H1 (cell line): ENCODE results near the gene SGCD. TPM values are rescaled to one million over a fixed set of nuclear protein-coding genes. Genes with fewer than 3 reads are reported as not detected.

ENCODE experiments used
- CTCF ChIA-PET: fragments of 300-600 bp; sonication (Branson Sonifier 250); formaldehyde crosslinking; loops from one replicate; lab custom pipeline; 2021; ENCODE audit not compliant: partially characterized antibody; lab: Charles Lee
- POLR2A ChIA-PET: fragments of 300-600 bp; sonication (Branson Sonifier 250); formaldehyde crosslinking; loops from one replicate; lab custom pipeline; 2021; ENCODE audit warnings: inconsistent platforms; ENCODE audit not compliant: partially characterized antibody; lab: Charles Lee
- DNase-seq, 2 experiments: peaks; one replicate each; pipeline versions ENCODE4 v3.0.0 to v3.0.0-alpha.2; 2010 to 2022; ENCODE audit warnings: low spot score in 2 of 2, low read depth in 1 of 2, mixed read lengths in 1 of 2
- FAIRE-seq: peaks from 2 replicates; lab custom pipeline; 2011; peaks lifted over from hg19 to GRCh38; lab: Jason Lieb, UNC
- H2AFZ ChIP-seq: 2 replicates; pipeline ENCODE4 v1.8.1; 2012; ENCODE audit warnings: low read length, inconsistent platforms
- H2AK5ac ChIP-seq: 2 replicates; pipeline ENCODE4 v1.6.1; 2013; ENCODE audit warnings: low read depth, low read length
- H2BK120ac ChIP-seq: replicated peaks from 2 replicates; pipeline ENCODE3; 2013; ENCODE audit warnings: low read depth, low read length, inconsistent platforms
- H2BK12ac ChIP-seq: 2 replicates; pipeline ENCODE4 v1.6.1; 2013; ENCODE audit warnings: low read depth, low read length
- H2BK15ac ChIP-seq: 2 replicates; pipeline ENCODE4 v1.6.1; 2013; ENCODE audit warnings: low read length
- H2BK20ac ChIP-seq: 2 replicates; pipeline ENCODE4 v1.6.1; 2013; ENCODE audit warnings: low read length
- H2BK5ac ChIP-seq: 2 replicates; pipeline ENCODE4 v1.6.1; 2013; ENCODE audit warnings: low read depth, low read length
- H3K14ac ChIP-seq: 2 replicates; pipeline ENCODE4 v1.6.1; 2013; ENCODE audit warnings: inconsistent platforms; ENCODE audit not compliant: insufficient read length
- H3K18ac ChIP-seq: 2 replicates; pipeline ENCODE4 v1.6.1; 2013; ENCODE audit warnings: low read length; ENCODE audit errors: extremely low read depth
- H3K23ac ChIP-seq: 2 replicates; pipeline ENCODE4 v1.6.1; 2013; ENCODE audit warnings: inconsistent platforms; ENCODE audit not compliant: insufficient read length
- H3K23me2 ChIP-seq: 2 replicates; pipeline ENCODE4 v1.6.1; 2013; ENCODE audit warnings: low read depth, low read length
- H3K27ac ChIP-seq: 2 replicates; pipeline ENCODE4 v1.6.1; 2011; ENCODE audit warnings: low read depth, low read length, inconsistent platforms
- H3K27me3 ChIP-seq, 4 experiments: replicated peaks in 1 of 4; 1 replicate in 1 of 4; 2 replicates in 3 of 4; pipeline versions ENCODE4 v1.6.1 to v1.8.1; 2011 to 2013; ENCODE audit warnings: low read length in 3 of 4, mild to moderate bottlenecking in 3 of 4, inconsistent platforms in 2 of 4, mixed read lengths in 2 of 4, moderate library complexity in 1 of 4; ENCODE audit not compliant: control insufficient read depth in 3 of 4, insufficient read depth in 3 of 4; ENCODE audit errors: extremely low read depth in 1 of 4
- H3K36me3 ChIP-seq, 4 experiments: 2 replicates each; pipeline versions ENCODE4 v1.6.1 to v1.8.1; 2011 to 2013; ENCODE audit warnings: mild to moderate bottlenecking in 4 of 4, low read length in 3 of 4, moderate library complexity in 2 of 4, control low read depth in 1 of 4, inconsistent platforms in 1 of 4; ENCODE audit not compliant: insufficient read depth in 4 of 4, control insufficient read depth in 2 of 4
- H3K4ac ChIP-seq: replicated peaks from 2 replicates; pipeline ENCODE3; 2013; ENCODE audit warnings: low read length, low read depth, mixed read lengths, inconsistent platforms; ENCODE audit not compliant: insufficient read length
- H3K4me1 ChIP-seq, 4 experiments: replicated peaks in 1 of 4; 1 replicate in 1 of 4; 2 replicates in 3 of 4; pipeline versions ENCODE4 v1.6.1 to v1.8.1; 2011 to 2013; ENCODE audit warnings: low read length in 3 of 4, inconsistent platforms in 2 of 4, mixed read lengths in 1 of 4; ENCODE audit not compliant: insufficient read depth in 4 of 4, control insufficient read depth in 3 of 4
- H3K4me2 ChIP-seq, 2 experiments: 2 replicates each; pipeline versions ENCODE4 v1.6.1 to v1.8.1; 2011 to 2013; ENCODE audit warnings: low read depth in 2 of 2, low read length in 2 of 2, control low read depth in 1 of 2, inconsistent platforms in 1 of 2, mild to moderate bottlenecking in 1 of 2; ENCODE audit not compliant: insufficient read depth in 1 of 2
- H3K4me3 ChIP-seq, 4 experiments: fragments of 200-600, 300-600 bp in 1 of 4; sonication (generic), shearing (Covaris generic), sonication (Bioruptor Twin) in 1 of 4; 2 replicates each; pipeline versions ENCODE4 v1.5.1 to v1.8.1; 2011 to 2016; ENCODE audit warnings: low read length in 4 of 4, low read depth in 3 of 4, control low read depth in 2 of 4, inconsistent platforms in 2 of 4, mild to moderate bottlenecking in 2 of 4, mixed read lengths in 1 of 4, moderate library complexity in 1 of 4; ENCODE audit not compliant: insufficient read depth in 2 of 4; ENCODE audit errors: extremely low read depth in 1 of 4
- H3K56ac ChIP-seq: replicated peaks from 2 replicates; pipeline ENCODE3; 2013; ENCODE audit warnings: low read depth, mild to moderate bottlenecking, mixed read lengths, low read length, inconsistent platforms; ENCODE audit not compliant: insufficient read length
- H3K79me1 ChIP-seq: 2 replicates; pipeline ENCODE4 v1.6.1; 2013; ENCODE audit warnings: low read depth, low read length, control low read depth
- H3K79me2 ChIP-seq, 2 experiments: 2 replicates each; pipeline versions ENCODE4 v1.6.1 to v1.8.1; 2012 to 2013; ENCODE audit warnings: low read length in 2 of 2, mild to moderate bottlenecking in 2 of 2, inconsistent platforms in 1 of 2; ENCODE audit not compliant: insufficient read depth in 2 of 2, control insufficient read depth in 1 of 2
- H3K9ac ChIP-seq, 4 experiments: replicated peaks in 1 of 4; 1 replicate in 1 of 4; 2 replicates in 3 of 4; pipeline versions ENCODE4 v1.6.1 to v1.8.1; 2011 to 2013; ENCODE audit warnings: low read depth in 3 of 4, low read length in 3 of 4, control low read depth in 2 of 4, mild to moderate bottlenecking in 2 of 4, moderate library complexity in 2 of 4, inconsistent platforms in 1 of 4; ENCODE audit errors: extremely low read depth in 1 of 4
- H3K9me3 ChIP-seq, 2 experiments: 2 replicates each; pipeline versions ENCODE4 v1.6.1 to v1.8.1; 2012 to 2013; ENCODE audit warnings: mild to moderate bottlenecking in 2 of 2, moderate library complexity in 2 of 2, control low read depth in 1 of 2, inconsistent platforms in 1 of 2, low read depth in 1 of 2, low read length in 1 of 2, mixed read lengths in 1 of 2; ENCODE audit not compliant: insufficient read depth in 2 of 2
- H4K20me1 ChIP-seq, 2 experiments: replicated peaks in 1 of 2; 2 replicates each; pipeline versions ENCODE3 to v1.8.1; 2011 to 2013; ENCODE audit warnings: inconsistent platforms in 2 of 2, low read length in 2 of 2, mild to moderate bottlenecking in 1 of 2; ENCODE audit not compliant: insufficient read depth in 2 of 2, control insufficient read depth in 1 of 2
- H4K5ac ChIP-seq: 2 replicates; pipeline ENCODE4 v1.6.1; 2013; ENCODE audit warnings: low read length, low read depth, mixed read lengths, inconsistent platforms; ENCODE audit not compliant: insufficient read length
- H4K8ac ChIP-seq: 2 replicates; pipeline ENCODE4 v1.8.0; 2013; ENCODE audit warnings: mild to moderate bottlenecking, moderate library complexity, low read length, inconsistent platforms; ENCODE audit not compliant: insufficient read depth; ENCODE audit errors: extremely low read depth
- H4K91ac ChIP-seq: replicated peaks from 2 replicates; pipeline ENCODE3; 2013; ENCODE audit warnings: low read length, mixed read lengths, inconsistent platforms; ENCODE audit not compliant: insufficient read length
- CEBPB ChIP-seq: IDR thresholded peaks from 2 replicates; pipeline ENCODE4 v1.6.1; 2012; ENCODE audit warnings: low read depth, low read length
- EP300 ChIP-seq, 2 experiments: IDR thresholded peaks; 1 replicate in 1 of 2; 2 replicates in 1 of 2; pipeline ENCODE4 v1.6.1; 2011 to 2012; ENCODE audit warnings: low read depth in 2 of 2, low read length in 2 of 2, mild to moderate bottlenecking in 2 of 2, borderline replicate concordance in 1 of 2, inconsistent platforms in 1 of 2, moderate library complexity in 1 of 2
- GABPA ChIP-seq: IDR thresholded peaks from 2 replicates; pipeline ENCODE4 v1.6.1; 2011; ENCODE audit warnings: mild to moderate bottlenecking, low read length, moderate library complexity, borderline replicate concordance; ENCODE audit not compliant: insufficient read depth
- MAX ChIP-seq: IDR thresholded peaks from 2 replicates; pipeline ENCODE4 v1.6.1; 2012; ENCODE audit warnings: inconsistent platforms
- SAP30 ChIP-seq: fragments of 300-600 bp; sonication (generic); IDR thresholded peaks from 2 replicates; pipeline ENCODE4 v1.7.1; 2012; ENCODE audit warnings: low read length, moderate library complexity, mild to moderate bottlenecking, inconsistent platforms; ENCODE audit not compliant: insufficient read depth, insufficient replicate concordance
- SIN3A ChIP-seq, 2 experiments: IDR thresholded peaks in 1 of 2; conservative IDR thresholded peaks in 1 of 2; 2 replicates each; pipeline ENCODE4 v1.6.1; 2011 to 2012; ENCODE audit warnings: low read length in 2 of 2, improper control_type of control experiment in 1 of 2, low read depth in 1 of 2, mild to moderate bottlenecking in 1 of 2
- SUZ12 ChIP-seq: fragments of 200-600 bp; sonication (generic); IDR thresholded peaks from 2 replicates; pipeline ENCODE4 v1.6.1; 2012; ENCODE audit warnings: mild to moderate bottlenecking, inconsistent platforms, low read length, moderate library complexity, mixed read lengths
- TBP ChIP-seq: IDR thresholded peaks from 2 replicates; pipeline ENCODE4 v1.6.1; 2011; ENCODE audit warnings: low read depth, low read length, improper control_type of control experiment
- WGBS, 2 experiments: shearing (Covaris generic) in 1 of 2; methylation state at CpG; one replicate each; pipeline versions ENCODE4 v1.1.6 to v1.1.7; 2013 to 2015; ENCODE audit warnings: low lambda C conversion rate in 2 of 2, mixed read lengths in 2 of 2, inconsistent platforms in 1 of 2, low coverage in 1 of 2, missing lambda C conversion rate in 1 of 2; ENCODE audit not compliant: insufficient replicate concordance in 2 of 2, insufficient coverage in 1 of 2, insufficient read length in 1 of 2; ENCODE audit errors: extremely low coverage in 1 of 2, missing lambda C conversion rate in 1 of 2; 5-methylcytosine and 5-hydroxymethylcytosine counted together
- polyA plus RNA-seq, 7 experiments: library from polyadenylated mRNA; depleted of rRNA in 3 of 7; stranded (reverse) in 5 of 7; unstranded in 2 of 7; fragments of >200 nt in 5 of 7; fragments of 200-250 nt in 2 of 7; gene quantifications; 1 replicate in 5 of 7; 2 replicates in 1 of 7; 4 replicates in 1 of 7; pipeline versions ENCODE4 v1.2.1 to v1.2.3, GENCODE V29; 2011 to 2013; ENCODE audit warnings: missing spikeins in 2 of 7, mixed read lengths in 2 of 7
- total RNA-seq: library from RNA; stranded (reverse); fragmentation: NEBNext Ultra II Directional; extraction: Animal tissue kit (Norgen Biotek cat#: 25700); gene quantifications from 2 replicates; pipeline ENCODE4 v1.2.1, GENCODE V29; 2021
- TF ChIP-seq, protein P1 (sequence below): IDR thresholded peaks from 2 replicates; pipeline ENCODE4 v1.6.1; 2012; ENCODE audit warnings: inconsistent platforms

Gene SGCD
- total and polyA plus RNA-seq, 2 of the 8 experiments (the other 6 are each of a cell fraction or from before 2014, with no cell fraction given): 0.04 to 0.08 TPM

DNA sequence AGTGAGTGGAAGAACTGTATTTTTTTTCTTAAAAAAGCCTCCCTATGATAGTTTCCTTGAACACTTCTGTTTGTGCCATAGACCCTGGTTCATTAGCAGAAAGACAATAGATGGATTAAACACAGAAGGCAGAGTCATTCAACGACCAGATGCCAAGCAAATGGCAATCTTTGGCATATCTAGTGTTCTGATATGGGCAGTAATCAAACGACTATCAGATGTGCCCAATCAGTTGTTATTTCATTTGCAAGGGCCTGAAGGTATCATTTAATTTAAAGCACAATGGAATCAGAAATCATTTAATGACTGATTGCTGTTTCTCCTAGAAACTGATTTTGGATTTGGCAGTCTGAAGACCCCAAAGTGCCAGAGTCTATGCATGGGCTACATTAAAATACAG lies 61.3 kb downstream of the SGCD start:
- Histone ChIP-seq H3K4me2 (no peak overlapping the region), H2BK20ac (no peak overlapping the region), H2BK15ac (no peak overlapping the region), H3K18ac (no peak overlapping the region), H4K20me1 (no peaks in the 10 kb centered on the region), H3K27ac (no peak overlapping the region), H4K5ac (no peak overlapping the region), H3K9me3 (no peaks in the 10 kb centered on the region), H2AK5ac (no peak overlapping the region), H3K14ac (no peak overlapping the region), H3K23ac (no peak overlapping the region), H3K27me3 (no peaks in the 10 kb centered on the region), H3K79me1 (no peaks in the 10 kb centered on the region), H3K56ac (no peak overlapping the region), H3K4ac (no peak overlapping the region), H3K23me2 (no peaks in the 10 kb centered on the region), H3K79me2 (no peaks in the 10 kb centered on the region), H4K8ac (no peak overlapping the region), H3K9ac (no peak overlapping the region), H2BK12ac (no peak overlapping the region), H3K36me3 (no peaks in the 10 kb centered on the region), H2BK120ac (no peak overlapping the region), H2AFZ (no peak overlapping the region), H3K4me3 (no peak overlapping the region), H3K4me1 (no peaks in the 10 kb centered on the region), H2BK5ac (no peak overlapping the region), H4K91ac (no peak overlapping the region)
- no peak for FAIRE-seq
- TF ChIP-seq GABPA (no peak), EP300 (IDR thresholded peaks at IDR 0.05; ENCODE audit: borderline replicate concordance in 1 of 2, low read depth in 2 of 2, low read length in 2 of 2) (no peak), SIN3A (conservative IDR thresholded peaks at IDR 0.05 in 1 of 2, IDR thresholded peaks at IDR 0.05 in 1 of 2; ENCODE audit: low read depth in 1 of 2, low read length in 2 of 2) (no peak), CEBPB (no peak), MAX (no peak), SAP30 (no peak), TBP (no peak), SUZ12 (no peak)
- TF ChIP-seq, protein P1, sequence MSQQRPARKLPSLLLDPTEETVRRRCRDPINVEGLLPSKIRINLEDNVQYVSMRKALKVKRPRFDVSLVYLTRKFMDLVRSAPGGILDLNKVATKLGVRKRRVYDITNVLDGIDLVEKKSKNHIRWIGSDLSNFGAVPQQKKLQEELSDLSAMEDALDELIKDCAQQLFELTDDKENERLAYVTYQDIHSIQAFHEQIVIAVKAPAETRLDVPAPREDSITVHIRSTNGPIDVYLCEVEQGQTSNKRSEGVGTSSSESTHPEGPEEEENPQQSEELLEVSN: no peak
- ChIA-PET POLR2A (no interaction called here), CTCF (no interaction called here)
- no peak for DNase-seq
- WGBS, 2 experiments: 45% methylated on average over 2 of the region's 2 CpGs; no CpG with 5 or more reads in 1 of the 2 experiments
